GM18517 (cell line): ENCODE data around the gene SRSF5.

Experiments used
- ATAC-seq: cut with Tn5 transposase; IDR thresholded peaks from one replicate; pipeline ENCODE4 v1.9.1; 2021; ENCODE audit warnings: mild to moderate bottlenecking, moderate library complexity; ENCODE audit not compliant: unreplicated experiment

Gene SRSF5

GRCh38 chr14:69769623-69770022 is 2.7 kb downstream of the SRSF5 start:
- ATAC-seq, result no peak

- ATAC-seq, result no peak
These were observed 3.6 kb downstream of the SRSF5 start for GRCh38 chr14:69770559-69770958.

GRCh38 chr14:69771136-69771535 is 4.2 kb downstream of the SRSF5 start:
- ATAC-seq, result no peak

GRCh38 chr14:69772082-69773017 is 5.4 kb downstream of the SRSF5 start:
- ATAC-seq, result no peak

- no peak for ATAC-seq
These were observed 6.8 kb downstream of the SRSF5 start for GRCh38 chr14:69773571-69774276.

GRCh38 chr14:69775012-69775411 is 8.1 kb downstream of the SRSF5 start:
- no peak for ATAC-seq

GRCh38 chr14:69776875-69777453 is 10.0 kb downstream of the SRSF5 start:
- ATAC-seq, result no peak

GRCh38 chr14:69779088-69779487 is 12.1 kb downstream of the SRSF5 start:
- no peak for ATAC-seq

GRCh38 chr14:69780092-69780491 is 13.2 kb downstream of the SRSF5 start:
- ATAC-seq, result no peak

- no peak for ATAC-seq
These were observed 14.0 kb downstream of the SRSF5 start for GRCh38 chr14:69780952-69781351.

GRCh38 chr14:69784942-69785341 is 18.0 kb downstream of the SRSF5 start:
- ATAC-seq, result no peak

- no peak for ATAC-seq
These were observed 19.7 kb downstream of the SRSF5 start for GRCh38 chr14:69786603-69787002.

- no peak for ATAC-seq
These were observed 22.2 kb downstream of the SRSF5 start for GRCh38 chr14:69789118-69789640.

GRCh38 chr14:69792887-69793421 is 26.0 kb downstream of the SRSF5 start:
- ATAC-seq, result no peak

GRCh38 chr14:69794791-69795190 is 27.8 kb downstream of the SRSF5 start:
- ATAC-seq, result no peak

- ATAC-seq, result no peak
These were observed 28.7 kb downstream of the SRSF5 start for GRCh38 chr14:69795691-69796090.

- no peak for ATAC-seq
These were observed 30.0 kb downstream of the SRSF5 start, which contains the start of gene SLC10A1 for GRCh38 chr14:69796797-69797500. Gene SLC10A1, minus strand, starts transcription at chr14:69797241. Its CDS starts 86 bp downstream, at chr14:69797155.

GRCh38 chr14:69797573-69798338 is 30.8 kb downstream of the SRSF5 start:
- ATAC-seq, result no peak

- no peak for ATAC-seq
These were observed 31.4 kb downstream of the SRSF5 start for GRCh38 chr14:69798339-69798735.

- ATAC-seq, result no peak
These were observed 36.8 kb downstream of the SRSF5 start for GRCh38 chr14:69803753-69804152.
